HEK293T (cell line): ENCODE measurements around the gene TMEM184A.

ENCODE experiments used
- CTCF ChIA-PET: fragments of 350-600 bp; formaldehyde crosslinking; extraction: SDS; loops from one replicate; lab custom pipeline; 2021; ENCODE audit warnings: antibody characterized with exemption, inconsistent platforms; lab: Yijun Ruan, JAX
- POLR2A ChIA-PET: fragments of 350-600 bp; formaldehyde crosslinking; extraction: SDS; loops from one replicate; lab custom pipeline; 2020; ENCODE audit warnings: antibody characterized with exemption, inconsistent platforms; lab: Yijun Ruan, JAX
- DNase-seq: peaks from one replicate; pipeline ENCODE4 v3.0.0; 2012; ENCODE audit warnings: mixed read lengths; ENCODE audit errors: extremely low spot score
- ARNT ChIP-seq: fragments of 450-650 bp; IDR thresholded peaks from 2 replicates; pipeline ENCODE4 v1.6.1; 2017; ENCODE audit warnings: mild to moderate bottlenecking
- BHLHE40 ChIP-seq: fragments of 450-650 bp; IDR thresholded peaks from 2 replicates; pipeline ENCODE4 v1.6.1; 2016; ENCODE audit warnings: mild to moderate bottlenecking, moderate library complexity, borderline replicate concordance
- CTBP1 ChIP-seq: fragments of 450-650 bp; IDR thresholded peaks from 2 replicates; pipeline ENCODE4 v1.6.1; 2016; ENCODE audit warnings: borderline replicate concordance
- ELF4 ChIP-seq: fragments of 450-650 bp; IDR thresholded peaks from 2 replicates; pipeline ENCODE4 v1.6.1; 2017; ENCODE audit warnings: antibody characterized with exemption
- FOXA1 ChIP-seq: fragments of 450-650 bp; IDR thresholded peaks from 2 replicates; pipeline ENCODE4 v1.6.1; 2016; ENCODE audit warnings: mild to moderate bottlenecking
- FOXK2 ChIP-seq: fragments of 450-650 bp; IDR thresholded peaks from 2 replicates; pipeline ENCODE4 v1.6.1; 2016; ENCODE audit warnings: mild to moderate bottlenecking
- FOXM1 ChIP-seq: fragments of 450-650 bp; IDR thresholded peaks from 2 replicates; pipeline ENCODE4 v1.6.1; 2017; ENCODE audit warnings: mild to moderate bottlenecking, borderline replicate concordance
- HDGF ChIP-seq: fragments of 450-650 bp; IDR thresholded peaks from 2 replicates; pipeline ENCODE4 v1.6.1; 2017; ENCODE audit warnings: antibody characterized with exemption, borderline replicate concordance
- L3MBTL2 ChIP-seq: fragments of 450-650 bp; conservative IDR thresholded peaks from 2 replicates; pipeline ENCODE4 v1.6.1; 2016; ENCODE audit warnings: mild to moderate bottlenecking
- LEF1 ChIP-seq: fragments of 450-650 bp; IDR thresholded peaks from 2 replicates; pipeline ENCODE4 v1.6.1; 2017; ENCODE audit warnings: mild to moderate bottlenecking, borderline replicate concordance
- NFRKB ChIP-seq: fragments of 450-650 bp; IDR thresholded peaks from 2 replicates; pipeline ENCODE4 v1.6.1; 2016; ENCODE audit warnings: mild to moderate bottlenecking, moderate library complexity
- SP1 ChIP-seq: fragments of 450-650 bp; IDR thresholded peaks from 2 replicates; pipeline ENCODE4 v1.6.1; 2017
- SUZ12 ChIP-seq: fragments of 450-650 bp; IDR thresholded peaks from 2 replicates; pipeline ENCODE4 v1.6.1; 2016; ENCODE audit warnings: mild to moderate bottlenecking
- TARDBP ChIP-seq: fragments of 450-650 bp; IDR thresholded peaks from 2 replicates; pipeline ENCODE4 v1.6.1; 2016
- ZNF384 ChIP-seq: fragments of 450-650 bp; IDR thresholded peaks from 2 replicates; pipeline ENCODE4 v1.6.1; 2016
- TF ChIP-seq, protein P1 (sequence below): fragments of 450-650 bp; IDR thresholded peaks from 2 replicates; pipeline ENCODE4 v1.6.1; 2016

The TMEM184A gene

DNA sequence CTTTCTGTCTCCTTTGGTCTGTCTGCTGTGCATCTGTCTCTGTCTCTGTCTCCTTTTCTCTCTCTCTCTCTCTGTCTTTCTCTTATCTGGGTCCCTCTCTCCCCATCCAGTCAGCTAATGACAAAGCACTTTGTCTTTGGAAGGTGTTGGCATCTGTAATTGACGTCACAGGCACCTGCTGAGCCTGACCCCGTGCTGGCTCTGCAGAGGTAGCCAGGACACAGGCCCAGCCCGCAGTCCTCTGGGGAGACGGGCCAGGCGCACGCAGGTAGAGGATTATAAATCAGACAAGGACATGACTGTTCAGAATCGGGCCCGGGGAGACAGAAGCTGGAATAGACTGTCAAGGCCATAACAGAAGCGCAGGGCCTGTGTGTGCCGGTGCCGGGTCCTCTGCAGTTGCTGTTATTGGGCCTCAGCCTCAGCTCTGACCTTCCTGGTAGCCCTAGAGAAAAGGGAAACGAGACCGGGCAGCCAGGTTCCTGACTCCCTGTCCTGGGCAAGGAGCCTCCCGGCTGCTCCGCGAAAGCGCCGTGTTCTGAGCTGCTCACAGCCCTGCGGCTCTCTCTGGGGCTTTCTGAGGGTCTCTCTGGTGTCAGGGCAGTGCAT lies 24.5 kb upstream of the TMEM184A start:
- CTCF ChIA-PET, result interaction anchor here (0.8 kb wide), 1 partner anchor 851 kb away, joined by 3 read pairs; no protein-coding TSS in a partner anchor
- DNase-seq, result no peak
- TF ChIP-seq CTBP1, result no peak
- TF ChIP-seq FOXA1, result no peak
- TF ChIP-seq FOXM1, result no peak
- no peak for TF ChIP-seq ELF4
- TF ChIP-seq L3MBTL2, result no peak
- TF ChIP-seq ZNF384, result no peak
- no peak for TF ChIP-seq SUZ12
- no peak for TF ChIP-seq LEF1
- TF ChIP-seq TARDBP, result no peak
- TF ChIP-seq, protein P1, sequence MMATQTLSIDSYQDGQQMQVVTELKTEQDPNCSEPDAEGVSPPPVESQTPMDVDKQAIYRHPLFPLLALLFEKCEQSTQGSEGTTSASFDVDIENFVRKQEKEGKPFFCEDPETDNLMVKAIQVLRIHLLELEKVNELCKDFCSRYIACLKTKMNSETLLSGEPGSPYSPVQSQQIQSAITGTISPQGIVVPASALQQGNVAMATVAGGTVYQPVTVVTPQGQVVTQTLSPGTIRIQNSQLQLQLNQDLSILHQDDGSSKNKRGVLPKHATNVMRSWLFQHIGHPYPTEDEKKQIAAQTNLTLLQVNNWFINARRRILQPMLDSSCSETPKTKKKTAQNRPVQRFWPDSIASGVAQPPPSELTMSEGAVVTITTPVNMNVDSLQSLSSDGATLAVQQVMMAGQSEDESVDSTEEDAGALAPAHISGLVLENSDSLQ, result no peak
- TF ChIP-seq FOXK2, result no peak
- POLR2A ChIA-PET, result no interaction called here

DNA sequence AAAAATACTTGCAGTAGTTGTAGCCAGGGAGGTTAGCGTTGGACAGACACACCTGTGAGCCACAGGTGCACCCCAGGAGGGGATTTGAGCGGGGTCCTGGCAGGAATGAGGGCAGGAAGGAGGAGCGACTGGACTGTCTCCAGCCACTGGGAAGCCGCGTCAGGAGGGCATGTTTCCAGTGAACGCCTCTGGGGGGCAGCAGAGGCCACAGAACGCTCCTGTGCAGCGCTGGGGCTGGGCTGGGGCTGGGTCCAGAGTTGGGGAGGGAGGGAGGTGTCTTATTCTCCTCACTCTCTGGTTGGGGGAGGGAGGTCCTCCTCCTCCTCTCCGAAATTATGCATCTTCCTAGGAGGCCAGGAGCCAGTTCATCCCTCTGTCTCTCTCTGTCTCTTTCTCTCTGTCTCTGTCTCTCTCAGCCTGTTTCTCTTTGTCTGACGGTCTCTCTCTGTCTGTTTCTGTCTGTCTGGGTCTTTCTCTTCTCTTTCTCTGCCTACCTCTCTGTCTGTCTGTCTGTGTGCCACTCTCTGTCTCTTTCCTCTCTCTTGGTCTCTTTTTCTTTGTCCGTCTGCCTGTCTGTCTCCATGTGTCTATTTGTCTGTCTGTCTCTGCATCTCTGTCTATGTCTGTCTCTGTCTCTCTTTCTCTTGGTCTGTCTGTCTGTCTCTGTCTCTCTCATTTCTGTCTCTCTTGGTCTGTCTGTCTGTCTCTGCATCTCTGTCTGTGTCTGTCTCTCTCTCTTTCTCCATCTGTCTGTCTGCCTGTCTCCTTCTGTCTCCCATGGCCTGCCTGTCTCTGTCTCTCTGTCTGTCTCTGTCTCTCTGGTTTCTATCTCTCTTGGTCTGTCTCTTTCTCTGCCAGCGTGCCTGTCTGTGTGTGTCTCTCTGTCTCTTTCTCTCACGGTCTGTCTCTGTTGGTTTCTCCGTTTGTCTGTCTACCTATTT lies 23.7 kb upstream of the TMEM184A start:
- CTCF ChIA-PET, result interaction anchor here (1.0 kb wide), 1 partner anchor 11 kb away, joined by 5 read pairs; no protein-coding TSS in a partner anchor
- POLR2A ChIA-PET, result no interaction called here
- TF ChIP-seq SUZ12 (no peak), ELF4 (no peak), ARNT (no peak), LEF1 (no peak), BHLHE40 (no peak)
- TF ChIP-seq, protein P1, result no peak
- peak; percentile 82 for DNase-seq

DNA sequence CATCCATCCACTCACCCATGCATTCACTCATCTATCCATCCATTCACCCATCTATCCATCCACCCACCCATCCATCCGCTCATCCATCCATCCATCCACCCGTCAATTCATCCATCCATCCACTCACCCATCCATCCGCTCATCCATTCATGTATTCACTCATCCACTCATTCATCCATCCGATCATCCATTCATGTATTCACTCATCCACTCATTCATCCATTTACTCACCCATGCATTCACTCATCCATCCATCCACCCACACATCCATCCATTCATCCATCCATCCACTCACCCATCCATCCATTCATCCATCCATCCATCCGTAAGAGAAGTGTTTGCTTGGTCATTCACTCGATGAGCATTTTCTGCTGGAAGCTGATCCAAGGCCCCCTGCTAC lies 22.5 kb upstream of the TMEM184A start:
- CTCF ChIA-PET, result interaction anchor here (0.7 kb wide), 1 partner anchor 890 kb away, joined by 3 read pairs; no protein-coding TSS in a partner anchor
- POLR2A ChIA-PET, result no interaction called here
- no peak for DNase-seq
- TF ChIP-seq HDGF, result no peak
- no peak for TF ChIP-seq SUZ12
- no peak for TF ChIP-seq ARNT
- TF ChIP-seq FOXM1, result no peak
- TF ChIP-seq NFRKB, result no peak
- no peak for TF ChIP-seq TARDBP
- TF ChIP-seq CTBP1, result no peak
- no peak for TF ChIP-seq SP1
- TF ChIP-seq, protein P1, result no peak

DNA sequence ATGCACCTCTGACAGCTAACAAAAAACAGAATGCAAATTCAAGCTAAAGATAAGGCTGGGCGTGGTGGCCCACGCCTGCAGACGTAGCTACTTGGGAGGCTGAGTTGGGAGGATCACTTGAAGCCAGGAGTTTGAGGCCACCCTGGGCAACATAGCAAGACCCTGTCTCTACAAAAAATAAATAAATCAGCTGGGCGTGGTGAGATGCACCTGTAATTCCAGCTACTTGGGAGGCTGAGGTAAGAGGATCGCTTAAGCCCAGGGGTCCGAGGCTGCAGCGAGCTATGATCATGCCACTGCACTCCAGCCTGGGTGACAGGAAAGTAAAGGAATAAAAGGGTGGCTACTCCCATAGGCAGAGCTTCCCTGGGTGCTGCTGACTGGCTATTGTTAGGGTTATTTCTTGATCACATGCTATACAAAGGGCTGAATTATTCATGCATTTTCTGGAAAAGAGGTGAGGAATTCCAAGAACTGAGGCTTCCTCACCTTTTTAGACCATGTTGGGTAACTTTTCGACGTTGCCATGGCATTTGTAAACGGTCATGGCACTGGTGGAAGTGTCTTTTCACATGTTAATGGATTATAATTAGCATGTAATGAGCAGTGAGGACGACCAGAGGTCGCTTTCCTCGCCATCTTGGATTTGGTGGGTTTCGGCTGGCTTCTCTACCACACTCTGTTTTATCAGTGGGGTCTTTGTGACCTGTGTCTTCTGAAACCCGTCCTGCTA lies 20.7 kb upstream of the TMEM184A start:
- ChIA-PET CTCF (no interaction called here), POLR2A (no interaction called here)
- TF ChIP-seq ELF4 (no peak), ZNF384 (no peak), HDGF (no peak)
- DNase-seq, result no peak

DNA sequence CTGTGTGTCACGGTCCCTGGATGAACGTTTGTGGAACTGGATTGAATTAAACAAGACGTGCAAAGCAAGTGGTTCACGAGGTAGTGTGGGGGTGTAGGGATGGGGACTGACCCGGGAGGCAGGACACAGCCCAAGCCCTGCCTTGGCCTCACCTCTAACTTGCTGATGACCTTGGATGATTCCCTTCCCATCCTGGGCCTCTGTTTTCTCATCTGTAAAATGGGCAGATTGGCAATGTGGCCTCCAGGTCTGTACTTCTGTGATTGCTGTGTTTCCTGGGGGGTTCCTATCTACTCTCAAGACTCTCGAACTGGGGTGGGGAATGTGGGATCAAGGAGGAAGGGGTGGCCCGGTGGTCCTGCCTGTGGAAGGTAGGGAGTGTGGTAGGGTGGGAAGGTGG lies 19.8 kb upstream of the TMEM184A start:
- TF ChIP-seq BHLHE40, result no peak
- TF ChIP-seq, protein P1, result no peak
- TF ChIP-seq LEF1, result no peak
- TF ChIP-seq ARNT, result no peak
- TF ChIP-seq L3MBTL2, result no peak
- POLR2A ChIA-PET, result interaction anchor here (1.0 kb wide), 1 partner anchor 162 kb away, joined by 3 read pairs; no protein-coding TSS in a partner anchor
- CTCF ChIA-PET, result no interaction called here
- no peak for DNase-seq
